Ovary (tissue), 3 donors: Measurements from ENCODE around the gene BBS10.

Experiments used
- CTCF ChIP-seq, 3 donors: fragments of 450-650 bp in 2 of 3; fragments of 200-600 bp in 1 of 3; IDR thresholded peaks; one replicate each; pipeline versions ENCODE4 v1.5.1 to v1.8.0; 2016 to 2022; ENCODE audit warnings: antibody characterized with exemption in 3 of 3, mild to moderate bottlenecking in 1 of 3
- EP300 ChIP-seq: sonication (generic); formaldehyde crosslinking; IDR thresholded peaks from one replicate; pipeline ENCODE4 v1.6.1; 2017; ENCODE audit warnings: antibody characterized with exemption
- POLR2A ChIP-seq: fragments of 450-650 bp; IDR thresholded peaks from one replicate; pipeline ENCODE4 v1.6.1; 2017; ENCODE audit warnings: antibody characterized with exemption, mild to moderate bottlenecking, moderate library complexity
- donor health status: DM: no; HTN: no; CAD: no.

- TF ChIP-seq CTCF (IDR thresholded peaks at IDR 0.05): no peak
- TF ChIP-seq POLR2A: no peak
- TF ChIP-seq EP300: no peak
These were observed 26.3 kb upstream of the BBS10 start for GRCh38 chr12:76374386-76375020.
